GM23338 (cell line): Measurements from ENCODE around the gene CELA2B. TPM values are rescaled to one million over a fixed set of nuclear protein-coding genes. Genes with fewer than 3 reads are reported as not detected.

Source experiments
- ATAC-seq: fragments of 200-7000 bp; cut with Tn5 transposase; 3 replicates; pipeline ENCODE4 v1.9.1; 2020
- DNase-seq: peaks from one replicate; pipeline ENCODE4 v3.0.0-alpha.2; 2015; ENCODE audit warnings: low spot score
- H2AFZ ChIP-seq: fragments of 200-600 bp; sonication (generic); 2 replicates; pipeline ENCODE4 v1.8.0; 2016; ENCODE audit warnings: antibody characterized with exemption, mild to moderate bottlenecking, moderate library complexity
- H3F3A ChIP-seq: fragments of 200-600 bp; sonication (generic); replicated peaks from 2 replicates; pipeline ENCODE4 v1.8.0; 2017; ENCODE audit warnings: antibody characterized with exemption, mixed run types, low read depth
- H3K27ac ChIP-seq: fragments of 200-600 bp; sonication (generic); 2 replicates; pipeline ENCODE4 v1.6.1; 2016; ENCODE audit warnings: low read depth
- H3K27me3 ChIP-seq: fragments of 200-600 bp; sonication (generic); 2 replicates; pipeline ENCODE4 v1.8.0; 2016; ENCODE audit warnings: mild to moderate bottlenecking, mixed run types, moderate library complexity; ENCODE audit not compliant: insufficient read depth
- H3K36me3 ChIP-seq: fragments of 200-600 bp; sonication (generic); 2 replicates; pipeline ENCODE4 v1.8.0; 2016; ENCODE audit warnings: mild to moderate bottlenecking; ENCODE audit not compliant: insufficient read depth
- H3K4me1 ChIP-seq: fragments of 200-600 bp; sonication (generic); 2 replicates; pipeline ENCODE4 v1.8.0; 2016; ENCODE audit warnings: mild to moderate bottlenecking, moderate library complexity; ENCODE audit not compliant: insufficient read depth
- H3K4me2 ChIP-seq: fragments of 200-600 bp; sonication (generic); 2 replicates; pipeline ENCODE4 v1.7.1; 2017; ENCODE audit warnings: mixed run types
- H3K4me3 ChIP-seq: fragments of 200-600 bp; sonication (generic); 2 replicates; pipeline ENCODE4 v1.6.1; 2016; ENCODE audit warnings: mixed run types
- H3K79me2 ChIP-seq: fragments of 200-600 bp; sonication (generic); replicated peaks from 2 replicates; pipeline ENCODE4 v1.8.0; 2017; ENCODE audit warnings: mild to moderate bottlenecking; ENCODE audit not compliant: insufficient read depth
- H3K9me2 ChIP-seq: fragments of 200-600 bp; sonication (generic); 2 replicates; pipeline ENCODE4 v1.8.0; 2017; ENCODE audit not compliant: insufficient read depth
- H4K20me1 ChIP-seq: fragments of 200-600 bp; sonication (generic); replicated peaks from 2 replicates; pipeline ENCODE4 v1.8.0; 2017; ENCODE audit warnings: mild to moderate bottlenecking; ENCODE audit not compliant: insufficient read depth
- H3K27ac Mint-ChIP-seq: 2 replicates; pipeline ENCODE4 v1.8.0; 2020; ENCODE audit warnings: inconsistent platforms, mild to moderate bottlenecking, moderate library complexity, mixed read lengths
- H3K27me3 Mint-ChIP-seq: 3 replicates; pipeline ENCODE4 v1.8.0; 2022; ENCODE audit warnings: low read depth, mild to moderate bottlenecking, moderate library complexity, mixed read lengths, inconsistent platforms; ENCODE audit not compliant: insufficient read depth, poor library complexity
- H3K36me3 Mint-ChIP-seq: 3 replicates; pipeline ENCODE4 v1.8.0; 2021; ENCODE audit warnings: low read depth, mild to moderate bottlenecking, inconsistent platforms, moderate library complexity, mixed read lengths
- H3K4me1 Mint-ChIP-seq: 3 replicates; pipeline ENCODE4 v1.8.0; 2020; ENCODE audit warnings: mild to moderate bottlenecking, inconsistent platforms, mixed read lengths
- H3K4me3 Mint-ChIP-seq: 3 replicates; pipeline ENCODE4 v1.8.0; 2021; ENCODE audit warnings: moderate library complexity, mild to moderate bottlenecking, inconsistent platforms, mixed read lengths
- H3K9me3 Mint-ChIP-seq: 3 replicates; pipeline ENCODE4 v1.8.0; 2020; ENCODE audit warnings: moderate library complexity, mild to moderate bottlenecking, inconsistent platforms, mixed read lengths
- EZH2 ChIP-seq: fragments of 200-600 bp; sonication (generic); IDR thresholded peaks from one replicate; pipeline ENCODE4 v1.8.0; 2017; ENCODE audit warnings: antibody characterized with exemption, mild to moderate bottlenecking, low read depth; ENCODE audit not compliant: unreplicated experiment
- EZH2phosphoT487 ChIP-seq: fragments of 200-600 bp; sonication (generic); IDR thresholded peaks from one replicate; pipeline ENCODE4 v1.8.1; 2018; ENCODE audit warnings: antibody characterized with exemption; ENCODE audit not compliant: unreplicated experiment
- JUNB ChIP-seq: IDR thresholded peaks from one replicate; pipeline ENCODE4 v1.6.1; 2016; ENCODE audit warnings: antibody characterized with exemption; ENCODE audit not compliant: unreplicated experiment
- NANOG ChIP-seq: IDR thresholded peaks from 2 replicates; pipeline ENCODE4 v1.6.1; 2016; ENCODE audit warnings: antibody characterized with exemption, borderline replicate concordance
- POLR2AphosphoS5 ChIP-seq: IDR thresholded peaks from 2 replicates; pipeline ENCODE4 v1.6.1; 2016; ENCODE audit warnings: antibody characterized with exemption, low read depth
- ZNF331 ChIP-seq: fragments of 250-450 bp; sonication (Bioruptor Pico); IDR thresholded peaks from 2 replicates; pipeline ENCODE4 v1.5.0; 2020; ENCODE audit warnings: low read depth, mild to moderate bottlenecking, moderate library complexity
- ZNF462 ChIP-seq: fragments of 250-450 bp; sonication (Bioruptor Pico); IDR thresholded peaks from 2 replicates; pipeline ENCODE4 v1.5.0; 2020; ENCODE audit warnings: mild to moderate bottlenecking, moderate library complexity
- polyA plus RNA-seq: library from polyadenylated mRNA; unstranded; fragments of >200 nt; fragmentation: Nextera tagmentation; extraction: Ambion mirVana; gene quantifications from 2 replicates; pipeline ENCODE4 v1.2.1, GENCODE V29; 2016
- total RNA-seq: library from RNA; depleted of rRNA; stranded (reverse); fragments of >200 nt; shearing (Covaris generic); gene quantifications from 2 replicates; pipeline ENCODE4 v1.2.3, GENCODE V29; 2014
- TF ChIP-seq, protein P1 (sequence below): IDR thresholded peaks from 2 replicates; pipeline ENCODE4 v1.6.1; 2016; ENCODE audit warnings: antibody characterized with exemption
- TF ChIP-seq, protein P2 (sequence below), 2 experiments: fragments of 200-600 bp in 1 of 2; sonication (generic) in 1 of 2; conservative IDR thresholded peaks; 2 replicates each; pipeline versions ENCODE4 v1.5.1 to v1.6.1; 2016 to 2017; ENCODE audit warnings: antibody characterized with exemption in 2 of 2, low read depth in 2 of 2, mild to moderate bottlenecking in 2 of 2, moderate library complexity in 1 of 2
- TF ChIP-seq, protein P3 (sequence below): IDR thresholded peaks from one replicate; pipeline ENCODE4 v1.6.1; 2018; ENCODE audit warnings: antibody characterized with exemption; ENCODE audit not compliant: unreplicated experiment

CELA2B gene
- total and polyA plus RNA-seq, 2 experiments from 2014 or later: not detected

GRCh38 chr1:15439325-15439724 lies 36.6 kb upstream of the CELA2B start:
- peaks cover 2% of the 10 kb centered on the region for H3K27me3 Mint-ChIP-seq
- Histone ChIP-seq H3K36me3 (no peaks in the 10 kb centered on the region), H3K27ac (no peak overlapping the region), H3K4me2 (no peak overlapping the region), H3K79me2 (no peaks in the 10 kb centered on the region), H2AFZ (no peak overlapping the region), H4K20me1 (no peaks in the 10 kb centered on the region), H3K9me2 (no peaks in the 10 kb centered on the region), H3F3A (no peaks in the 10 kb centered on the region), H3K4me3 (no peak overlapping the region), H3K4me1 (no peaks in the 10 kb centered on the region), H3K27me3 (no peaks in the 10 kb centered on the region)
- no peak for TF ChIP-seq EZH2phosphoT487
- no peak for TF ChIP-seq JUNB
- DNase-seq (no peak), ATAC-seq (no peak)
- no peaks in the 10 kb centered on the region for H3K36me3 Mint-ChIP-seq
- H3K9me3 Mint-ChIP-seq: no peaks in the 10 kb centered on the region
- no peak overlapping the region for H3K27ac Mint-ChIP-seq
- no peak overlapping the region for H3K4me3 Mint-ChIP-seq
- no peaks in the 10 kb centered on the region for H3K4me1 Mint-ChIP-seq

GRCh38 chr1:15440357-15440756 lies 35.5 kb upstream of the CELA2B start:
- H3K36me3 Mint-ChIP-seq: no peaks in the 10 kb centered on the region
- H3K4me3 ChIP-seq: no peak overlapping the region
- H3K4me1 ChIP-seq: no peaks in the 10 kb centered on the region
- no peak overlapping the region for H3K4me3 Mint-ChIP-seq
- H3K9me2 ChIP-seq: no peaks in the 10 kb centered on the region
- H2AFZ ChIP-seq: no peak overlapping the region
- peaks cover 2% of the 10 kb centered on the region for H3K27me3 Mint-ChIP-seq
- no peak overlapping the region for H3K4me2 ChIP-seq
- H4K20me1 ChIP-seq: no peaks in the 10 kb centered on the region
- H3K4me1 Mint-ChIP-seq: no peaks in the 10 kb centered on the region
- H3K79me2 ChIP-seq: no peaks in the 10 kb centered on the region
- H3F3A ChIP-seq: no peaks in the 10 kb centered on the region
- ATAC-seq (no peak), DNase-seq (no peak)
- no peaks in the 10 kb centered on the region for H3K36me3 ChIP-seq
- H3K27ac Mint-ChIP-seq: no peak overlapping the region
- no peak overlapping the region for H3K27ac ChIP-seq
- no peaks in the 10 kb centered on the region for H3K9me3 Mint-ChIP-seq
- no peaks in the 10 kb centered on the region for H3K27me3 ChIP-seq
- TF ChIP-seq, protein P1, sequence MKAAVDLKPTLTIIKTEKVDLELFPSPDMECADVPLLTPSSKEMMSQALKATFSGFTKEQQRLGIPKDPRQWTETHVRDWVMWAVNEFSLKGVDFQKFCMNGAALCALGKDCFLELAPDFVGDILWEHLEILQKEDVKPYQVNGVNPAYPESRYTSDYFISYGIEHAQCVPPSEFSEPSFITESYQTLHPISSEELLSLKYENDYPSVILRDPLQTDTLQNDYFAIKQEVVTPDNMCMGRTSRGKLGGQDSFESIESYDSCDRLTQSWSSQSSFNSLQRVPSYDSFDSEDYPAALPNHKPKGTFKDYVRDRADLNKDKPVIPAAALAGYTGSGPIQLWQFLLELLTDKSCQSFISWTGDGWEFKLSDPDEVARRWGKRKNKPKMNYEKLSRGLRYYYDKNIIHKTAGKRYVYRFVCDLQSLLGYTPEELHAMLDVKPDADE: no peak
- TF ChIP-seq NANOG (no peak), EZH2 (no peak), POLR2AphosphoS5 (no peak), ZNF462 (CRISPR knock-in tag) (no peak), ZNF331 (CRISPR knock-in tag) (no peak), EZH2phosphoT487 (no peak), JUNB (no peak)
- TF ChIP-seq, protein P2, sequence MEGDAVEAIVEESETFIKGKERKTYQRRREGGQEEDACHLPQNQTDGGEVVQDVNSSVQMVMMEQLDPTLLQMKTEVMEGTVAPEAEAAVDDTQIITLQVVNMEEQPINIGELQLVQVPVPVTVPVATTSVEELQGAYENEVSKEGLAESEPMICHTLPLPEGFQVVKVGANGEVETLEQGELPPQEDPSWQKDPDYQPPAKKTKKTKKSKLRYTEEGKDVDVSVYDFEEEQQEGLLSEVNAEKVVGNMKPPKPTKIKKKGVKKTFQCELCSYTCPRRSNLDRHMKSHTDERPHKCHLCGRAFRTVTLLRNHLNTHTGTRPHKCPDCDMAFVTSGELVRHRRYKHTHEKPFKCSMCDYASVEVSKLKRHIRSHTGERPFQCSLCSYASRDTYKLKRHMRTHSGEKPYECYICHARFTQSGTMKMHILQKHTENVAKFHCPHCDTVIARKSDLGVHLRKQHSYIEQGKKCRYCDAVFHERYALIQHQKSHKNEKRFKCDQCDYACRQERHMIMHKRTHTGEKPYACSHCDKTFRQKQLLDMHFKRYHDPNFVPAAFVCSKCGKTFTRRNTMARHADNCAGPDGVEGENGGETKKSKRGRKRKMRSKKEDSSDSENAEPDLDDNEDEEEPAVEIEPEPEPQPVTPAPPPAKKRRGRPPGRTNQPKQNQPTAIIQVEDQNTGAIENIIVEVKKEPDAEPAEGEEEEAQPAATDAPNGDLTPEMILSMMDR (conservative IDR thresholded peaks at IDR 0.05; ENCODE audit: low read depth in 2 of 2): no peak
- TF ChIP-seq, protein P3, sequence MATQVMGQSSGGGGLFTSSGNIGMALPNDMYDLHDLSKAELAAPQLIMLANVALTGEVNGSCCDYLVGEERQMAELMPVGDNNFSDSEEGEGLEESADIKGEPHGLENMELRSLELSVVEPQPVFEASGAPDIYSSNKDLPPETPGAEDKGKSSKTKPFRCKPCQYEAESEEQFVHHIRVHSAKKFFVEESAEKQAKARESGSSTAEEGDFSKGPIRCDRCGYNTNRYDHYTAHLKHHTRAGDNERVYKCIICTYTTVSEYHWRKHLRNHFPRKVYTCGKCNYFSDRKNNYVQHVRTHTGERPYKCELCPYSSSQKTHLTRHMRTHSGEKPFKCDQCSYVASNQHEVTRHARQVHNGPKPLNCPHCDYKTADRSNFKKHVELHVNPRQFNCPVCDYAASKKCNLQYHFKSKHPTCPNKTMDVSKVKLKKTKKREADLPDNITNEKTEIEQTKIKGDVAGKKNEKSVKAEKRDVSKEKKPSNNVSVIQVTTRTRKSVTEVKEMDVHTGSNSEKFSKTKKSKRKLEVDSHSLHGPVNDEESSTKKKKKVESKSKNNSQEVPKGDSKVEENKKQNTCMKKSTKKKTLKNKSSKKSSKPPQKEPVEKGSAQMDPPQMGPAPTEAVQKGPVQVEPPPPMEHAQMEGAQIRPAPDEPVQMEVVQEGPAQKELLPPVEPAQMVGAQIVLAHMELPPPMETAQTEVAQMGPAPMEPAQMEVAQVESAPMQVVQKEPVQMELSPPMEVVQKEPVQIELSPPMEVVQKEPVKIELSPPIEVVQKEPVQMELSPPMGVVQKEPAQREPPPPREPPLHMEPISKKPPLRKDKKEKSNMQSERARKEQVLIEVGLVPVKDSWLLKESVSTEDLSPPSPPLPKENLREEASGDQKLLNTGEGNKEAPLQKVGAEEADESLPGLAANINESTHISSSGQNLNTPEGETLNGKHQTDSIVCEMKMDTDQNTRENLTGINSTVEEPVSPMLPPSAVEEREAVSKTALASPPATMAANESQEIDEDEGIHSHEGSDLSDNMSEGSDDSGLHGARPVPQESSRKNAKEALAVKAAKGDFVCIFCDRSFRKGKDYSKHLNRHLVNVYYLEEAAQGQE: no peak
